LNCAP (cell line): ENCODE measurements around the gene RGS13.

Experiments used
- TF ChIP-seq, protein P1 (sequence below): fragments of 450-650 bp; IDR thresholded peaks from 2 replicates; pipeline ENCODE4 v1.5.1; 2017; ENCODE audit warnings: mild to moderate bottlenecking

RGS13 gene

DNA sequence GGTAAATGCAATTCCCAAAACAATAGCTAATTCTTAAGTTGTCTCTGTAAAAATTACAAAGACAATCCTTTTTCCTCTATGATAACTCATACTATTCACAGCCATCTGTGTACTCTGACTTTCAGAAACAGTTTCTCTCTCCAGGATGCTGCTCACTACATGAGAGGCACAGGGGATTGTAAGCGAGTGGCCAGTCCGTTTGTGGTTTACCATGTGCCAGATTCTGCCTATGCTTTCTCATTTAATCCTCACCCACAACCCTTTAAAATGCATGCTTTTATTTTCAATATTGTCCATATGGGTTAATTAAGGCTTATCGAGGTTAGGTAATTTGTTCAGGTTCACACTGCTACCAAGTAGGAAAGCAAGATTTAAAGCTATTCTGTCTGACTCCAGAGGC is 37.4 kb upstream of the RGS13 start:
- TF ChIP-seq, protein P1, sequence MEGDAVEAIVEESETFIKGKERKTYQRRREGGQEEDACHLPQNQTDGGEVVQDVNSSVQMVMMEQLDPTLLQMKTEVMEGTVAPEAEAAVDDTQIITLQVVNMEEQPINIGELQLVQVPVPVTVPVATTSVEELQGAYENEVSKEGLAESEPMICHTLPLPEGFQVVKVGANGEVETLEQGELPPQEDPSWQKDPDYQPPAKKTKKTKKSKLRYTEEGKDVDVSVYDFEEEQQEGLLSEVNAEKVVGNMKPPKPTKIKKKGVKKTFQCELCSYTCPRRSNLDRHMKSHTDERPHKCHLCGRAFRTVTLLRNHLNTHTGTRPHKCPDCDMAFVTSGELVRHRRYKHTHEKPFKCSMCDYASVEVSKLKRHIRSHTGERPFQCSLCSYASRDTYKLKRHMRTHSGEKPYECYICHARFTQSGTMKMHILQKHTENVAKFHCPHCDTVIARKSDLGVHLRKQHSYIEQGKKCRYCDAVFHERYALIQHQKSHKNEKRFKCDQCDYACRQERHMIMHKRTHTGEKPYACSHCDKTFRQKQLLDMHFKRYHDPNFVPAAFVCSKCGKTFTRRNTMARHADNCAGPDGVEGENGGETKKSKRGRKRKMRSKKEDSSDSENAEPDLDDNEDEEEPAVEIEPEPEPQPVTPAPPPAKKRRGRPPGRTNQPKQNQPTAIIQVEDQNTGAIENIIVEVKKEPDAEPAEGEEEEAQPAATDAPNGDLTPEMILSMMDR, result no peak

DNA sequence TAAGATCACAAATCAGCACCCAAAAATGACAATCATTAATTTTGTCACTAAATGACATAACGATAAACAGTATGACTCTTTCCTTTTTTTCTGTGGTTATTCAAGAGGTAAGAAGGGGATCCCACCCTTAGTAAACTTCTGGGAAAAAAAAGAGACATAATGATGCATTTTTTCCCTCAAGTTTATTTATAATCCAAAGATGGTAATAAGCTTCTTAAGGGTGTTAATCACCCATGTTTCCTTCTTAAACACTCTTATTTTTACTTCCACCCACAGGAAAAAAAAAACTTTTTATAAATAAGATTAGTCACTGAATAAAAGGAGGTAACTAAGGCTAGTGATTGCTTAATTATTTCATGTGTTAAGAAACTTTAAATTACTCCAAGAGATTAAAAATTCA is 35.7 kb upstream of the RGS13 start:
- TF ChIP-seq, protein P1, result no peak

DNA sequence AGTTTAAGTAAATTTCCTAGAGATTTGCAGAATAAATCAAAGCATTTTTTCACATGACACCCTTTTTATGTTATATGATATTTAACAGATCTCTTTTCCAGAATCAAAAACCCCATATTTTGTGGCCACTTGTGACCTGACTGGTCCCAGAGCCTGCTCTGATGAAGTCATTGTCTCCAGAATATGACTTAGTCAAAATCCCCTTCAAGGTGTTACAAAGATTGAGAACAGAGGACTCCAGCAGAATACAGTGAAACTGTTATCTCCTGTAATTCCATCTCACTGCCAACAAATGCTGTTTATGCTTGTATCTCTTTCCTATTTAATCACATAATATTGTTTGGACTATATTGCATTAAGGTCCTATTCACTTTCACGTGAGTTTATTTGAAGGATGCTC is 34.8 kb upstream of the RGS13 start:
- TF ChIP-seq, protein P1, result no peak

DNA sequence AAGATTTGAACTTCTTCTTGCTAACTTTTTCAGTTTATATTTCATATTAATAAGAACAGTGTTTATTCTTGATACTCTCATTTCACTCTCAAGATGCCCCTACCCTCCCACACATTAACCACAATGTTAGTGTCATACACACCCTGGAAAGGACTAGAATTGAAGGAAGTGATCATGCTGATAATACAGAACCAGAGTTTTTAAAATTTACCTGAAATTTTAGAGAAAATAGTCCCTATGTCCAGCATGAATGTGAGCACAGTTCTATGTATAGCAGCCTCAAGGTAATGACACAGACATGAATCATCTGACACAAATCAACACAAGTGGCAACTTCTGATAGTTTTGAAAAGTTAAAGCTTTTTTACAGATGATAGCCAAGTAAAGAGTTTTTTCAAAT is 34.4 kb upstream of the RGS13 start:
- TF ChIP-seq, protein P1, result no peak

DNA sequence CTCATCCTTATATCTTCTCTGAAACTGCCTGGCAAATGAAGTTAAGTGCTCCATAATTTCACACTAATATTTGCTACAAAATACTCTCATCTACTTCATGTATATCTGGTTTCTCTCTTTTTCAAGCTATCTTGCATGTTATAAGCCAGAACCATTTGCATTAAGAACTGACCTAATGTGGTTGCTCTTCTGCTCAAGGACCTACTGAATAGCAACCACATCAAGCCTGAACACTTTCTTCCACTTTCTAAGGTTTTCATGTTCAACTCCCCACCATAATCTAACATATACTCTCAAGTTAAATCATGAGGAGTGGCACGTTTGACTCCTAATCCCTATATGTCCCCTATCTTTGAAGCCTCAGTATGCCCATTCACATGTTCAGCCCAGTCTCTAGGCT is 33.2 kb upstream of the RGS13 start:
- TF ChIP-seq, protein P1, result no peak

DNA sequence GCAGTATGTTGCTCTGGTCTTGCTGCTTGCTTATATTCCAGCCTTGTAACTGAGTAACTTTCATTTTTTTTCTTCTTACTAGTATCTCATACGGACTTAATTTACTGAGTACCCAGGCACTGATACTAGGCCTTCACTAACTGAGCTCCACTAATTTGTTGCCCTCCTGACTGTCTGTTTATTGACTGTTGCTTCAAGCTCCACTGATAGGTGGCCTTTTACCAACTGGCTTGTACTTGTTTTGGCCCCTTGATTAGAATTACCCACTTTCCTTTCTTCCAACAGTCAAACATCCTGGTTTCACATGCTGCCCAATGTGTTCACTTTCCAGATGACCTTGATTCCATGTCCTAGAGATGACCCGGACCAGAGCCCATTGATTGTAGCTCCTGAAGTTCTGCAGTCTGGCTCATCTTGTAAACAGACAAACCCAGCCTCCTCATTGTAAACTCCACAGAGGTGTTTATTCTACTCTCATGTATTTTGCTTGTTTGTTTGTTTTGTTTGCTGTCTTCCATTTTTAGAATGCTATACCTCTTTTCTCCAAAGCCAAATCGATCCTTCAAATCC is 32.6 kb upstream of the RGS13 start:
- TF ChIP-seq, protein P1, result no peak

DNA sequence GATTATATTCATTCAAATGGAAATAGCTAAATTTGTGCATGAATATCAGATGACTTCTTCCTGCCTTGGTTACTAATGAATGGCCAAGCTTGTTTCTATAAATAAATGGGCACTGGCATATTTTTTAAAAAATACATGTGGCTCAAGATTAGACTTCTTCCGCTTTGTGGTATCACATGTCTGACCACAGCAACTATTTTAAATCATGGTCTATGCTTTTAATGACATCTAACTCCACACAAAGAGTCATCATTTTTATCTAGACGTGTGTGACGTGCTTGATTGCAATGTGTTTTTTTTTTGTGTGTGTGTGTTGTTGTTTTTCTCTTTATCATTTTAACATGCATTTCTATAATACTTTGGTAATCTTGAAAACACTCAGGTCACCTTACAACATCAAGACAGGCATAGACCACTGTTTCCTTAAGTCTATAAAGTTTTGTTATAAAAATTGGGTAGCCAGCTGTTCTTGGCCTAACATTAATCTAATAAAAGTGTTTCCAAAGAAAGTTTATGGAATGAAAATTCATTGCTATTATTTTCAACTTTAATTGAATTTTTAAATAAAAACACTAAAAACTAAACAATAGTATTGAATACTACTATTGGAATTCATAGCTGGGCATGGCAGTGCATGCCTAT is 30.8 kb upstream of the RGS13 start:
- TF ChIP-seq, protein P1, result no peak

DNA sequence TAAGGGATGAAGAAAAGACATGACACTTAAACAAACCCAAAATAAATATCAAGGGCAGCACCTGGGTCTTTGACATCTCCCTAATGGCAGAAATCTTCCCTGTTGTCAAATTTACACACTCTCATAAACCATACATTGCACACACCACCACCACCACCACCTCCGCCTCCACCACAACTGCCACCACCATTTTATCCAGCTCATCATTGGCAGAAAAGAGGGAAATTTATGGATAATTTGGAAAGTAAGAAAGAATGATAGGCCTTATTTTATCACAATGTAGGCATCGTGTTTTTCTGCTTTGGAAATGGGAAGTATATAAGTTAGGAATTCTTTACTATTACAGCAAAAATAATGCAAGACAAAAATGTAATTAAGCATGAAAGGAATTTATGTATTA is 27.3 kb upstream of the RGS13 start:
- TF ChIP-seq, protein P1, result no peak
